HCEC 1CT (cell line): ENCODE data around the gene EEFSEC.

Source experiments
- DNase-seq: peaks from one replicate; pipeline ENCODE4 v3.0.0-alpha.2; 2017

Gene EEFSEC

DNA sequence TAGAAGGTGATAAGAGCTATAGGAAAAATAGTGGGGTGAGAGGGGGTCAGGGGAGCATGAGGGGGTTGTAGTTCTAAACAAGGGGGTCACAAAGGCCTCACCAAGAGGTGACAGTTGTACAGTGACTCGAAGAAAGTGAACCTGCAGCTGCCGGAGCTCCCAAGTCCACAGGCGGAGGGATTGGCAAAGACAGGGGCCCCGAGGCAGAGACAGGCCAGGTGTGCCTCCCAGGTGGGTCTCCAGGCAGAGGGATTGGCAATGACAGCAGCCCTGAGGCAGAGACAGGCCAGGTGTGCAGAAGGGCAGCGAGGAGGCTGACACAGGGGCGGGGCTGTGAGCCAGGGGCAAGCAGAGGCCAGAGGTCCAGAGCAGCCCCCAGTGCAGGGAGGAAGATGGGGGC is 249.7 kb downstream of the EEFSEC start:
- DNase-seq: no peak

DNA sequence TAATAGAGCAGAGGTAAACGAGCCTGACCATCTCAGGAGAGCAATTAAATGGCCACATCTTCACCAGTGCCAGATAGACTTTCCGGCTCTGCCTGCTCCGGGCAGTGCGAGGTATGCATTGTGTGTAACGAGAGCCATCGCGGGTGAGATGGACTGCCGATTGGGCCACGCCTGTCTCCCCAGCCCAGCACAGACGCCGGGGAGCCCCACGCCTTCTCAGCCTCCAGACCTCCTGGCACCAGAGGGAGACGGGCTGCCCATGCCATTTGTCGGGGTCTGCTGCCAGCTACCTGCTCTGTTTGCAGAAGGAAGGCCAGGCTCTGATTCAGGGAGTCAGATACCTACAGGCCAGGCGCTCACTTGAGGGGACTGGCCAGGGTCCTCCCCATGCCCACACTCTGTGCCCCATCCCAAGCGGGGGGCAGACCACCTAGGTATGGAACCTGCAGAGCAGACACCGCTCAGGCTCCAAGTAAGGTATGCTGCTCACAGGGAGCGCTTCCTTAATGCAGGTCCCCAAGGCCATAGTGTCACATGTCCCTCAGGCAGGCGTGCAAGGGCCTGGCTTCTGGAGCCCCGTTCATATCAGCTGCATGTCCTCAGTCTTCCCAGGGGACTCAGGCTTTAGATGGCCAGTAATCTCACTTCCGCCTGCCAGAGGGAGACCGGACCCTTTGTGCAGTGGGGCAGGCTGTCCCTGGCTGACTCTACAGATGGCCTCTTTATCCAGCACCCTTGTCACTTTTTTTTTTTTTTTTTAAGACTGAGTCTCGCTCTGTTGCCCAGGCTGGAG is 251.2 kb downstream of the EEFSEC start:
- DNase-seq: no peak

DNA sequence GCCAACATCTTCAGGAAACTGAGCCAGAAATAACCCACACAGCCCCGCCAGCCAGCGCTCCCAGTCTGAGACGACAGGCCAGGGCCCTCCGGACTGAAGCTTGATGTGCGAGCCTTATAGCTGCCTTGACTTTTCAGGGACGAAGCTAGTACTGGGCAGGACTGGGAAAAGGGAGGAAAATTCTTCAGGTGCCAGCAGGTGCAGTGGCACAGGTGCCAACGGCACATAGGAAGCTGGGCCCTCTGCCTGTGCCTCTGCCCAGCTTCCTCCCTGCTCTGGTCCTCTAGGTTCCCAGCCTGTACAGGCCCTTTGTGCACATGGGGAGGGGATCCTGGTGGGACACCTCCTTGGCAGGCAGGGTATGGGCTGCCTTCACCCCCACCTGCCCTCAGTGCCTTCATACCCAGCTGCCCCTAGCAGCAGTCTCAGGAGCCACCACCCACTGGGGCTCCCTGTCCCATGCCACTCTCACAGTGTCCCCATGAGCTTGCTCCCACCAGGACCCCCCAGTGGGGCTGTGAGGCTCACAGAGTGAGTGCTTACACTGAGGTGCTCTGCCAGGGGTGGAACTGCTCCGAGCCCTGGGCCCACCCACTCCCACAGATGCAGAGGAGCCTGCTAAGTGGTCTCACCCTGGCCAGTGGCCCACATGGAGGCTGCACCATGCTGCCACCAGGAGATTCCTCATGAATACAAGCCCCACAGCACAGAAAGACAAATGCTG is 252.4 kb downstream of the EEFSEC start:
- DNase-seq: no peak

DNA sequence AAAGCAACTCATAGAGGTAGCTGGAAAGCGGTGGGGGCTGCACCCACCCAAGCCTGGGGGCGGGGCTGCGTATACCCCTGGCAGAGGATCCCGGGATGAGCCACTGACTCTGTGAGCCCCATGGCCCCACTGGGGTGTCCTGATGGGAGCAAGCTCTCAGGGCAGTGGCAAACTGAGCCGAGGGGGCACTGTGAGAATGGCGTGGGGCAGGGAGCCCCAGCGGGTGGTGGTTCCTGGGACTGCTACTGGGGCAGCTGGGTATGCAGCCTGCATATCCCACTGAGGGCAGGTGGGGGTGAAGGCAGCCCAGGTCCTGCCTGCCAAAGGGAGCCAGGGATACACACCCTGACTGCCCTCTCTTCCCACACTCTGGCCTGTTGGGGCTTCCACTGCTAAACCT is 254.0 kb downstream of the EEFSEC start:
- DNase-seq: no peak

DNA sequence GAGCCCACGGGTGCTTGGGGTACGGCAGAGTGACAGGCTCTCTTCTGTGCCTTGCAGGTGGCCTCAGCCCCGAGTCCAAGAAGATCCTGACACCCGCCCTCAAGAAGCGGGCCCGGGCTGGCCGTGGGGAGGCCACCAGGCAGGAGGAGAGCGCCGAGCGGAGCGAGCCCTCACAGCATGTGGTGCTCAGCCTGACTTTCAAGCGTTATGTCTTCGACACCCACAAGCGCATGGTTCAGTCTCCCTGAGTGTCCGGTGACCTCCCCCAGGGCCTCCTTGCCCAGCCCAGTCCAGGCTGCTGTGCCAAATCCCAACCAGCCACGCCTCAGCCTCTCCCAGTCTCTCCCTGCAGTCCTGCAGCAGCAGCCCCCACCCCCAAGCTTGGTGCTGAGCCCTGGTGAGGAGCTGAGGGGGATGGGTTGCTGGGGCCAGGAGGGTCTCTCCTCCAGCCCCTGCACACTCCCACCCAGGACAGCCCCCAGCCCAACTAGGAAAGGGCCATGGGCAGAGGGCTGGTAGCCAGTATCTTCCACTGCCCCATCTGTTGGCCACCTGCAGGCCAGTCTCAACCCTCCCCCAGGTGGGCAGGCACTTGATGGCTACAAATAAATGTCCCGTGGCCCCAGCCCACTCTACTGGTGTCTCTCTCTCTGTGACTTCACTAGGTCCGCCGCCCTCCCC is 254.9 kb downstream of the EEFSEC start:
- DNase-seq: no peak

DNA sequence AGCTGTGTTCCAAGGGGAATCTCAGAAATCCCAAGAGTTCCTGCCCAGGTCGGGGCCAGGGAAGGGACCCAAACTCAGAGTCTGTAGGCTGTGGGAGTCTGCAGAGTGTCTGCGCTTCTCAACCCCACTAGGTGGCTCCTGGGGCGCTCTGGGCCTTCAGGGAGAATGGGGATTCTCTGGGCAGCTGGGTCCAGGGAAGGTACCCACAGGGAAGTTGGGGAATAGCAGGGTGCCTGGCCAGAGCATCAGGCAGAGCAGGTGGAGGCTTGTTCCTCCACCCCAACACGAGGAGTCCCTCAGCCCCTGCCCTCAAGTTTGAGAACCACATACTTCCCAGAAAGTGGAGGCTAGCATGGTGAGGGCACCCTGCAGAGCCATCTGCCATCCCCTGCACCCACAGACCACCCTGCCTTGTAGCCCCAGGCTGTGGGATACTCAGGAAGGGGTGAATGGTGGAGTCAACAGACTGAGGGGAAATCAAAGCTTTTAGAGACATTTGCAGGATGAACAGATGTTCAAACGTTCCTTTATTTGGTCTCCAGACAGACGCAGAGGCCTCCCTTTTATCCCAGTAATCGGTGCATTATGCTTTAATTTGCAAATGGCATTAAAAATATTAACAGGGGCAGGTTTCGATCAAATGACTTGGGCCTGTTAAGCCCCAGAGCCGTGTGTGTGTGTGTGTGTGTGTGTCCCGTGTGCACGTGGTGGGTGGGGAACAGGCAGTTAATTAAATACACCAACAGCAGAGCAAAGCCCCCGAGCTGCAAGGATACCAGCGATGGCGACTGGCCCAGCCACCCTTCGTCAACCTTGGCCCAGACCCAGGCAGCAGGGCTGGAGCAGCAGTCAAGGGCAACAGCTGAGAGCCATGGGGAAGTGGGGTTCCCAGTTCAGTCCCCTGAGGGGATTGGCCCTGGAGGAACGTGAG is 255.7 kb downstream of the EEFSEC start:
- no peak for DNase-seq

DNA sequence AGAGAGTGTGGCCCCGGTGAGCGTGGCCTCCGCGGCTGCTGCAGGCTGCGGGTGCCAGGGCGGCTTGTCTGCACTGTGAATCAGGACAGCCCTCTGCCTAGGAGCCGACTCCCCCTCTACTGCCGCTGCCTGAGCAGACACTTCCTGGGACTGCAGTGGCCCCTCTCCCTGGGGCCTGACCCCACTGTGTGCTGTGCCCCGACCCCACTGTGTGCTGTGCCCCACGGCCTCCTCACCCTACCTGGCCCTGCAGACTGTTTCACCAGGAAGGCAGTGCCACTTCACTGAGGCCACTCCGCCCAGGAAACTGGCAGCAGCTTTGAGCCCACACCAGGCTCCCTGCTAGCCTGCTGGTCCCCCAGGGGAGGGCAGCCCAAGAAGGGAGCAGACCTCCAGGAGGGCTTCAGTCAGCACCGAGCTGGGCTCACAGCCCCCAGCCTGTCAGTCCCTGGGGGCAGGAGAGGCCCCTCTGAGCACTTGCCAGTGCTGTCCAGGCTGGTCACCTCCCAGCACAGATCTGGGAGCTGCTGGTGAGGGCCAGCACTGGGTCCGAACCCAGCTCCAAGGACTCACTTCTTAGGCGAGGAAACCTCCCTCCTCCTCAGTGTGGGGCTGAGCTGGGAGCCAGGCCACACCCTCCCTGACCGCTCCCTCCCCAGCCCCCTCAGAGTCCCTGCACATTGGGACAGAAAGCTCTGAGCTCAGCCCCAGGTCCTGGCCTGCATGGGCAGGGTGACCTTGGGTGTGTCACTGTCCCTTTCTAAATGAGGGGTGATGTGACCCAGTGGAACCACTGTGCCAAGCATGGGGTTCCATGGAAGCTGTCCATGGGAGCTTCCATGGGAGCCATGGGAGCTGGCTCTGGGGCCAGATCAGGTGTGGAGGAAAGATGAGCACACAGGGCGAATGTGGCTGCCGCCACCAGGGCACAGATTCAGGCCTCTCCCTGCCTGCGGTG is 256.6 kb downstream of the EEFSEC start:
- no peak for DNase-seq

DNA sequence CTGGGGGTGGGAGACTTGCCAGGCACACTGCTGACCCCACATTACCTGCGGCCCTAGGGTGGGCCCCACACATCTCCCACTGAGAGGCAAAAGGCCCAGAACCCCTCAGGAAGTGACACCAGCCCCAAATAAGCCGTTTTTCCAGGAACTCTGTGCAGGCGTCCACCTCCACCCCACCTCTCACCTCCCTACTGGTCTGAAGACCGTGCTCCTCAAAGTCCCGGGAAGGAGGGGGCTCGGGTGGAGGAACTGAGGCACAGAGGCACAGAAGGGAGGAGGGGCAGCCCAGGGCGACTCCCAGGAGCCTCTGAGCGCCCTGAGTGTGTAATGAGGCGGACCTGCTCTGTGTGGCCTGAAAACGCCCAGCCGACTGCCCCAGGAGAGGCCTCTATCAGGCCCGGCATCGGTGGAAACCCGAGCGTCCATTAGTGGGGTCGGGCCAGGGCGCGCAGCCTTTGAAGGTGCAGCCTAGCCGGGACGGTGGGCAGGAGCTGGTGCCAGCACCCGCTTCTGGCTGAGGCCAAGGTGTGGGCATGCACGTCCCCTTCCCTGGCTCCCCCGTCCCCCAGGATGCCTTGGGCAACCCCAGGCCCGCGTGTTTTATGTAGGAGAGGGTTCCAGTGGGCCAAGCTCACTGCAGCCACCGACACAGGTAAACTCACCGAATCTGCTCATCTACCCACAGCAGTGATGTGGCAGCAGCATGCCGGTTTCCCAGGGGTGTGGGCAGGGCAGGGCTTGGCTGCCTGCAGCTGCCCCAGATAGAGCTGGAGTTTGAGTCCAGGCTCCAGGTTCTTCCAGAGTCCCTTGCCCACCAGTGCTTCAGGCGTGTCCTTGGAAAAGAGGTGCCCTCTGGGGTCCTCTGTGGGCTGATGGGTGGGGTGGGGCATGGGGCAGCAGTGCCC is 257.6 kb downstream of the EEFSEC start:
- no peak for DNase-seq

DNA sequence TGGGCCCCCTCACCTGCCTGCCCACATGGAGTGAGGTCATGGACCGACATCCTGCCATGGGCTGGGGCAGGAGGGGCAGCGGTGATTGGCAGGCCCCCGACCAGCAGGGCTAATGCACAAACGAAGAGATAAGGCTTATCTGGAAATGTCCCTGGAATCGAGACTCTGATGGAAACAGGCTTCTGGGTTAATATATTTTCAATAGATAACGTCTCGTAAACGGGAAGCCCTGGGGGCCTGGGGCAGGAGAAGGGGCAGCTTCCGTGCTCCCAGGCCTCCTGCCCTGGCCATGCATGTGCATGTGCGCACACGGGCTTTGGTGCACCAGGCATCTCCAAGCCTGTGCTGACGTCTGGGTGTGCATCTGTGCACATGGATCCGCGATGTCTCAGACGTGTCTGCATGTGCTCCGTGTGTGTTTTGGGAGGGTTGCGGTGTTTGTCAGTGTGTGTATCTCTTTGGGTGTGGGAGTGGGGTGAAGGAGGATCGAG is 258.3 kb downstream of the EEFSEC start:
- no peak for DNase-seq

DNA sequence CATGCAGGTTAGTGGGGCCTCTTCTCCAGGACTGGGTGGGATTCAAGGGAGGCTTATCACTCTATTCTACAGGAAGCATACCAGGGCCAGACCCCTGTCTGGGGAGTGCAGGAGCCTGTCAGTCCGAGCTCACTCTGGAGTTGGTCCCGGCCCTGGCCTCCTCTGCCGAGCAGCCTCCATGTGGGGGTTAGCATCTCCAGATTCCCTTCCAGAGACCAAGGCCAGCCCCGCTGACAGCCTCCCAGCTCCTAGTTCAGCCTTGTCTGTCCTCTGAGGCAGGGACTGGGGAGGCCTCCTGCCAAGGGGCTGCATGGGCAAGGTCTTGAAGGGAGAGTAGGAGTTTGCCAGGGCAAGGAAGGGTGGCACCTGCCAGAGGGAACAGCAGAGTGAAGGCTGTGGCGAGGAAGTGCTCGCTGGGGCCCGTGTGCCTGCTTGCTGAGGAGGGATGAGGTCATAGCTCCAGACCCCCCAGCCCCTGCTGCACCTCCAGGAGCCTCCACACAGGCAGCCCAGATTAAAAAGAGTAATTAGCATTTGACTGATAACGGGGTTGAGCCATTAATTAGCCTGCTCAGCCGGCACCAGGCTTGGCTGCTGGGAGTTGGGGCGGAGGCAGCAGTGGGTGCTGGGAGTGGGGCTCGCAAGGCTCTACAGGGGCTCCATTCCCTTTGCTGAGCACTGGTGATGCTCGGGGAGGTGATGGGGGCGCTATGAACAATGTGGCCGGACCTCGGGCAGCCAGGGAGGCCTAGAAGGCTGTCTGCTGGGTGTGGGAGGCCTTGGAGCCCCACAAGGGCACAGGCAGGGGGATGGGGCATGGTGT is 259.1 kb downstream of the EEFSEC start:
- no peak for DNase-seq

DNA sequence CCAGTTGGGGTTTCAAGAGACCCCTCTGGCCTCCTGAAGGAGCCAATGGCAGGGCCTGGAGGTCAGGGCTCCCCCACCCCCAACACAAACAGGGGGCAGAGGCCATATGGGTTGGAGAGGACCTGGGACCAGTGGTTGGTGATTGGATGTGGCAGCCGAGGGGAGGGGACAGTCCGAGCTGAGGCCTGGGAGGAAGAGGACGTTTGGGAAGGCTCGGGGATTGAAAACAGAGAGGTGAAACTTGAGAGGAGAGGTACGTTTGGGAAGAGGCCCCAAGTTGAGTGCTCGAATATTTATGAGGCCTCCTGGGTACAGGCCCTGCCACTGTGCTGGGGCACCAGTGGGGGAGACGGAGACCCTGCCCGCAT is 259.7 kb downstream of the EEFSEC start:
- DNase-seq: no peak

DNA sequence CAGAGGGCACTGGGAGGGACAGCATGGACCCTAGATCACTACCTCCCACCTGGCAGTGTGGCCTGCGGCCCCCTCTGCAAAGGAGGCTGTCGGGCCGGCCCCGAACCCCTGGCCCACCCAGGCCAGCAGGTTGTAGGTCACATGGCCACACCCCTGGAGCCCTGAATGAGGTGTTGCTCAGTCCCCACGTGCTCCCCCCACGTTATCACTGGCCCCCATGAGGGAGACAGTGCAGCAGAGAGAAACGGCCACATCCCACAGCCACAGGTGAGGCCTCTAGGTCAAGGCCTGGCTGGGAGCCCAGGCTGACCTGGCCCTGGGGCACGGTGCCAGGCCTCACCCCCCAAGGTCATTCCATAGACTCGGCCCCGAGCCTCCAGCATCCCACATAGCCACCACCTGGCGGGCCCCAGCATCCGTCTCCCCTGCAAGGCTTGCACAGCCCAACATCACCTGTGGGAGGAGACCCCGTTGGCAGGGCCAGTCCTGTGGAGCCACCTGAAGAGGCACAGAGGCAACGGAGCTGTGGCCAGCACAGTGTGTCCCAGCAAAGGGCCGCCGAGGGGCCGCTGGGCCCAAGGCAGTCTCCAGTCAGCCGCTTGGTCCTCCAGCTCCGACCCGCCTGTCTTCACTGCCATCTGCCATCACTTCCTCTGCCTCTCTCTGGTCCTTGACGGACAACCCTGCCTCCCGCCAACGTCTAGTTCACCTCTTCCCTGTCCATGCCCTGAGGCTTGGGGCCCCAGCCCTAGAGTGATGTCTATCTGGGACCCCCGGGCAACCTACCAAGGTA is 260.3 kb downstream of the EEFSEC start:
- no peak for DNase-seq

DNA sequence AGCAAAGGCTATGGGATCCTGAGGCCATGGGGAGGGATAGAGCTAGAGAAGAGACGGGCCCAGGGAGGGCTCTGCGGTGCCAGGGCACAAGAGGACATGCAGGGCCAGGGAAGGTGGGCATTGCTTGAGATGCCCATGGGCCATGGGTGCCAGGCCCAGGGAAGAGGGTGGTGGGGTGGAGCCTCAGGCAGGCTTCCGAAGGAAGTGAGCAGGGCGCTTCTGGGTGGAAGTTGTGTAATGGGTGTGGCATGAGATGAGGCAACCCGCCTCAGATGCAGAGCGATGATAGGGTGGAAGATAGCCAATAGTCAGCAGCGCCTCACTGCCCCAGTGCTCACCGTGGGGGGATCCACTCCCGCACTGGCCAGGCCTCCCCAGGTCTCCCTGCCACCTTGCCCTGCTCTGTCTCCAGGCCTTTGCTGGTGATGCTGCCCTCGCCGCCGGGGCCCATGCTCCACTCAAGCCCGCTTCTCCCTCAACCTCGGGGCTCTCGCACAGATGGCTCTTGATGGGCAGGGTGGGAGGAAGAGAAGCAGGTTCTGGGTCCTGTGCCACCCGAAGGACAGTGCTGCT is 262.0 kb downstream of the EEFSEC start:
- DNase-seq: no peak

DNA sequence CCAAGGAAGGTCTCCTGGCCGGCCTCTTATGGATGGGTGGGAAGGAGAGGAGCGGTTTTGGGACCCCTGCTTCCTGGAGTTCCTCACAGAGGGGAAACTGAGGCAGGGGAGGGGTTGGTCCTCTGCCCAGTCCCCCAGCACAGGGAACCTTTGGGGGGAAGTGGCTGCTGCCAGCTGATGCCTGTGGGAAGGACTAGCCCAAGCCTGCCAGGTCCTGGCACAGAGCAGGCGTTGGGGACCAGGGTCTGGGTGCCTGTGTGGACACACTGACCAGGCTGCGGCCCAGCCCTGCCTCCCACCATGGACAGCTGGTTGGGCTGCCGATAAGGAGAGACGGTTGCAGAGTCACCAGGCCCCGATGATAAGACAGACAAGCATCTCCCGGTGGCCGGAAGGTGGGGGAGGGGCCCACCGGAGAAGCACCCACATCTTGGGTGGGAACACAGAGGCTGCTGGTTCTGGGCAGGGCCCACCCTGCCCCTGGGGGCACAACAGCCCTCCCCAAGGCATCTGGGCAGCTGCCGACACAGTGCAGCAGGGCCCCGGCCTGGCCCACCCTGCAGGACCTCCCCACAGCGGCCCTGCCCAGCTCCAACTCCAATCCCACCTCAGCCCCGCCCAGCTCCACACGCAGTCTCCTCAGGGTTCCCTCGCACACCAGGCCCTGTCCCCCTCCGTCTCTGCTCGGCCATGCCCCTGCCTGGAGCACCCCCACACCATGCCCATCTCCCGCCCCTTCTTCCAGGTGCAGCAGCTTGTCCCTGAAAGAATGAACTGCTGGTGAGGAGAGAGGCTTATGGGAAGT is 262.7 kb downstream of the EEFSEC start:
- no peak for DNase-seq

DNA sequence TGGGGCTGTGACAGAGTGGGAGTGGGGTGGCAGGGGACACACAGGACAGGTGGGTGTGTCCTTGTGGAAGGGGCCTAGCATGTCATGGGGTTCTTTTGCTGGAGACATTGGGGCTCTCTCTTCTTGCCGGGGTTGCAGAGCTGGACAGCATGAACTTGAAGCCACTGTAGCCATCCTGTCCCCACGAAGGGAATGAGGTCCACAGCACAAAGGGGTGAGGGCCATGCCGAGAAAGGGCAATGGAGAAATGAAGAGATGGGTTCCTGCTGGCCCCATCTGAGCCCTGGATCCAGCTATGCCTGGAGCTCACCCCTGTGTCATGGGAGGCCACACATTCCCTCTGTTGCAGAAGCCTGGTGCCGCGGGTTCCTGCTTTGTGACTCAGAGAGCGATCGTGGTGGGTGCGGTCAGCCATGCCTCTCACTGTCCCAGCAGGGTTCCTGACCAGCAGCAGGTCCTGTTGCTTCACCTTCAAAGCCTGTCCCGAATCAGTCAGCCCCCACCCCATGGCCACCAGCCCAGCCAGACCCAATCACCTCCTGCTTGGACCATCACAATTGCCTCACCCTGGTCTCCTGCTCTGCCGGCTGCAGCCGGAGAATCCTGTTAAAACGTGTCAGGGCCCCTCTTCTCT is 263.4 kb downstream of the EEFSEC start:
- DNase-seq: peak; percentile 83

DNA sequence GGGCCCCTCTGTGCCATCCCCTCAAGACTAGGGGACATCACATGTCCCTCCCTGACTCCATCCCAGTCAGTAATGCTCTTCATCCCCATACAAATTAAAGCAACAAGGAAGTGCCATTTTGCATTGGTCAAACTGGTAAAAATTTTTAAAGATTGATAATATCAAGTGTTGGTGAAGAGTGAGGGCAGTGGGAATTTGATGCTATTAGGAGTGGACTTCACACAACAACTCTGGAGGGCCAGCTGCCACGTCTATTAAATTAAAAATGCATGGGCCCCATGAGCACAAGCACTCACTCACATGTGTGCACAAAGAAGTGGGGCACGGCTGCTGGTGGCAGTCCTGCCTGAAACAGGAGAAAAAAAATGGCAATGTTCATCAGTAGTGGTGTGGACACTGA is 265.6 kb downstream of the EEFSEC start:
- DNase-seq: no peak

DNA sequence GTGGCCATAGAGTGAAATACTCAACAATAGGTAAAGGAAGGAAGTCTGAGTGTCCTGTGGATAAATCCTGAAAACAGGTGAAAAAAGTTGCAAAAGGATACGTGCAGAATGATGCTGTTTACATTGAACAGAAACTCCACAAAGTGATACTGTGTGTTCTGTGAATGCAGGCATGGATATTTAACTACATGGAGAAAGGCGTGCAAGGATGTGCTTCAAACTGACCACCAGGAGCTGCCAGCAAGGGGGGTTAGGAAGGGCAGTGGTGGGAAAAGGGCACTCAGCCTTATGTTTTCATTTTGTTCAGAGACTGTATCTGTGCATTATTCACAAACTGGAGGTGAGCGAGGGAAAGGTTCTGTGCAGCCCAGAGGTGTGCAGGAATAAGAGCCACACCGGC is 266.0 kb downstream of the EEFSEC start:
- DNase-seq: no peak
